Fibroblast of skin of right quadriceps (primary cell): ENCODE measurements around the gene AFG3L2.

Source experiments
- DNase-seq: peaks from one replicate; pipeline ENCODE4 v3.0.0-alpha.2; 2013

Gene AFG3L2

DNA sequence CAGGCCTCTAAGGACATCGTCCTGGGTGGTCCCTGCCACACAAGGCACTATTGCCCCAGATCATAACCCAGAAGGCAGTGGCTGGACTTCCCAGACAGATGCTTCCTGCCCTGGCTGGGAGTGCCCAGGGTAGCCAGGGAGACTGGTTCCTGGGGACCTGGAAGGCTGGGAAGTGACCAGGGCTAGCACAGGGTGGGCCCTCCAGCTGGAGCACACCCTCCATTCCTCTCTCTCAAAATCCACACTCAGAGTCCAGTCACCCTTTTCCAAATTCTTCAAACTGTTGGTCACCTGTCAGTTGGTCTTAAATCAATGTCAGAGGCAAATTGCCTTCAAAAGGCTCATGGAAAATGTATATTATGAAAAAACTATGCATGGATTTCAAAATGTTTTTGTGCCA lies 80.6 kb downstream of the AFG3L2 start:
- DNase-seq = peak; percentile 73

DNA sequence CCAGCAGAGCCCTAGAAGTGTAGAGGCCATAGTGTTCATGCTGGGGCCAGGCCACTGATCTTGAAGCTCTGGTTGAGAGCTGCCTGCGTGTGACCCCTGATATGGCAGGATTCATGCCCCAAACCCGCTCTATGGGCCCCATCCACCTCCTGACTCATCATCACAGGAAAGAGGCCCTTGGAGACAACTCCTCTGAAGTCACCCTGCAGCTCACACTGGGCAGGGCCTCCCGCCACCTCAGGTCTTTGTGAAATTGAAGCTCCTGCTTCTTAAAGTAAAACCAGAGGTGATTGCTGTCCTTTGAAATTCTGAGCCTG lies 81.0 kb downstream of the AFG3L2 start:
- DNase-seq = peak; percentile 66

DNA sequence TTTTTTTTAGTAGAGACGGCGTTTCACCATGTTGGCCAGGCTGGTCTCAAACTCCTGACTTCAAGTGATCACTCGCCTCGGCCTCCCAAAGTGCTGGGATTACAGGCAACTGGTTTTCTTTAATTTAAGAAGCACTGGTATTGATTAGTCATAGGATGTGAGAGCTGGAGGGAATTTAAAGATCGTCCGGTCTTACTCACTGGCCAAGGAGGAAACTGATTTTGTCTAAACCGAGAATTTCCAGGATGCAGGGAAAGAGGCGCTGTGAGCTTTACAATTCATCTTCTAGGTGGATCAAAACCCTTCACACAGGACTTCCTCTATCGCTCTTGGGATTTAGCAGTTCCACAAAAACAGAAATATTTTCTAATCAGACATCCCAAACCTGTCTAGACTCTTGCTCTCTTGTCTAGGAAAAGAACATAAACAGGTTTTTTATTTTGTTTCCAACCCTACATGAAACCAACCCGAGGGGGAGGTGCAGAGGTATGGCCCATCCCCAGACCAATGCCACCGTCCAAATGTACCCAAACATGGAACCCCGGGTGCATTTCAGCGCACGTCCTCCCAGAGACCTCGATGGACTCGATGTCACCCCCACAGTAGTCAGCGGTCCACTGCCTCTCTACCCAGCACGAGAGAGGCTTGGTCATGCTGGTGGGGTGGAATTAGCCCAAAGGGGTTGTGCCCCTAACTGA lies 81.5 kb downstream of the AFG3L2 start:
- peak; percentile 81 for DNase-seq

DNA sequence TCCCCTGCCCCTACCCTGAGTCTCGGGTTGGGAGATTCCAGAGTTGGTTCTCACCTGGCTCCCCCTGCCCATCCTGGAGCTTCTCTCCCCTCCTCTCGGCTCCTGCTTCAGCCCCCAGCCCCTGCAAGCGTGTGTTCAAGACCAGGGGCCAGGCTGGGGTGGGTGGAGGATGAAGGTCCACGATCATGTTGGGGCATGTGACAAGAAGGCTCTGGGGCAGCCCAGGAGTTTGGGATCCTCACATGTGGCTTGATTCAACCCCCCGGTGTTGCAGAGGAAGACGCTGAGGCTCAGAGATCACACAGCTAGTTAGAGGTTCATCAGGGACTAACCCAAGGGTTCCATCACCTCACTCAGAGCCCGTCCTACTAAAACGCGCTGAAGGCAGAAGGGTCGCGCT lies 83.2 kb downstream of the AFG3L2 start:
- DNase-seq = no peak

DNA sequence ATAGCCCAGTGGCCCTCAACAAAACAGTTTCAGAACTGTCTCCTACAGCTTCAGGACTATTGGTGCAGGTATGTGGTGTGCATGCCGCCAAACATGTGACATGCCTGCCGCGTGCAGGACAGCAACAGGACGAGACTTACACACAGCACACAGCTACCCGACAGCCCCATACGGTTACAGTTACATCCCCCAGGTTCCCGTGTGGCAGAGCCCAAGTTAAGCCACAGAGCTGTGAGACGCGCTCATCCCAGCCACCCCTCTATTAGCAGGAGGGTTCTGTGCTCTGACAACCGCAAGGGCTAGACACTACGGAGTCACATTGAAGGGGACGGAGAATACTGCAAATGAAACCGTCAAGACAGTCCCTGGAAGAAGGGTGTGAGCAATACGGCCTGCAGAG lies 85.3 kb downstream of the AFG3L2 start:
- no peak for DNase-seq

DNA sequence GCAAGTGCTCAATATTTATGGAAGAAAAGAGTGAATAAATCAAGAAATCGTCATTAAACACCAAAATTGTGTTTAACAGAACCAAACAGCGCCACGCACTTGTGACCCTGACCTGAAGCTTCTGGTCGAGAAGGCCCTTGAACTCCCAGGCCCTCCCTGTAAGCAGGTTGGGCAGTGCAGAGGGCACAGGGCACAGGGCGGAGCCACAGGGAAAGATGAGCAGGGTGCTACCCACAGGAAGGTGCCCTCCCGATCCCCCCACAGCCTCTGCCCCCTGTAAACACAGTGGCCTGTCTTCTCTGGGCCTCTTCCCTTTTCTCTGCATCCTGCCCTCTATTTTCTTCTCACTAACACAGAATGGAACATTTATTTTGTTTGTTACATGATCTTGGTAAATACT lies 85.9 kb downstream of the AFG3L2 start:
- no peak for DNase-seq

DNA sequence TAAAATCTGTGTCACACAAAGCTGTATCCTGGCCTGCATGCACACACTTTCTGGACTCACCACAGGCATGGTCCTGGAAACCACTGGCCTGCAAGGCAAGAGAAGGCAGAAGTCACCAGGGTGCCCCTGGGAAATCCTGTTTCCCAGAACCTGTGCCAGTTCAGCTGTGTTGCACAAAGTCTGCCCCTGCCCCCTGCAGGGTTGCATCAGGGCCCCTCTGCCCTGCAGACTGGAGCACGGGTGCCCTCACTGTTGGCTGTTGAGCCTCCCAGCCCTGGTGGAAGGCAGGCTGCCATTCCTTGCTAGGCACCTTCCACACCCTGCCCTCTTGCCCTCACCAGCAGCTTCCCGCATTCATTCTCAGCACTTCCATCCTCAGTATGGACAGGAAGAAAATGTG lies 86.9 kb downstream of the AFG3L2 start:
- DNase-seq = no peak

DNA sequence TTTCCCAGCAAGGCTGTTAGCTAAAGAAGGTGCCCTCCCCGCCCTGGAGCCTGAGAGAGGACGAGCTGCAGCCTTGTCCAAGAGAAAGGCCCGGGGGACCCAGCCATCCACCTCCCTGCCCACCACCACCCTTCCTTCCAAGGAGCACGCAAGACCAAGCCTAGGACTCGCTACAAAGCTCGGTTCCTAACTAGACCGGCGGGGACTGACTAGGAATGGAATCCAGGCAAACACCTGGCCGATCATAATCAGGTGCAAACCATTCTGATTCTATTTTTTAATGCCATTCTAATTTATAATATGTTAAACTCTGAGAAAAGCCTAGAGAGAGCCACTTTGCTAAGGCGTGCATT lies 88.6 kb downstream of the AFG3L2 start:
- no peak for DNase-seq

DNA sequence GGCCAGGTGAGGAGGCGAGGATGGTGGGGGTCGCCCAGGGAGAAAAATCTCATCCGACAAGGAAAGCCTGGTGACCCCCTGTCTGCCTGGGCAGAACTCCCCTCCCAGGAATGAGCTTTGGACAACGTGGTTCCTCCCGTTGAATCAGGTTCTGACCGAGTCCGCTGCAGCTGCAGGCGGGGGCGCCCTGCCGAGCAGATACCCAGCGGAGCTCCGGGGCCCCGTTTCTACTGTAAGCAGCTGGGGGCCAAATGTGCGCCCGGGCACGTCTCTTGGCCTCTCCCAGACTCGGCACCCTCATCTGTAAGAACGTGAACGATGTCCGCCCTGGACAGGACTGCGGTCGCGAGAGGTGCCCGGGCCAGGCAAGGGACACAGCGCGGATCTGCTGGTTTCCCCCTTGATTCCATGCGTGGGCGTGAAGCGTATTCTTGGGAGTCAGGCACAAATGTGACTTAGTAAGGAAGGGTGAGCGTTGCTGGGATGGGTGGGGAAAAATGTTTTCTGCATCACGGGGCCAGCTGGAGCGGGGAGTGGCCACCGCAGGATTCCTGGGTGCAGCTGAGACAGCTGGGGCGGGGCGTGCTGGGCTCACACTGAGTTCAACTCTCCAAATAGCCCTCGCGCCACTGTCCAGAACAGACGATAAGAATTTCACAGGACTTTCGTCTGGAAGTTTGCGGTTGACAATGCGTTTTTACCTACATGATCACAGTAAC lies 89.2 kb downstream of the AFG3L2 start:
- DNase-seq = peak; percentile 82

DNA sequence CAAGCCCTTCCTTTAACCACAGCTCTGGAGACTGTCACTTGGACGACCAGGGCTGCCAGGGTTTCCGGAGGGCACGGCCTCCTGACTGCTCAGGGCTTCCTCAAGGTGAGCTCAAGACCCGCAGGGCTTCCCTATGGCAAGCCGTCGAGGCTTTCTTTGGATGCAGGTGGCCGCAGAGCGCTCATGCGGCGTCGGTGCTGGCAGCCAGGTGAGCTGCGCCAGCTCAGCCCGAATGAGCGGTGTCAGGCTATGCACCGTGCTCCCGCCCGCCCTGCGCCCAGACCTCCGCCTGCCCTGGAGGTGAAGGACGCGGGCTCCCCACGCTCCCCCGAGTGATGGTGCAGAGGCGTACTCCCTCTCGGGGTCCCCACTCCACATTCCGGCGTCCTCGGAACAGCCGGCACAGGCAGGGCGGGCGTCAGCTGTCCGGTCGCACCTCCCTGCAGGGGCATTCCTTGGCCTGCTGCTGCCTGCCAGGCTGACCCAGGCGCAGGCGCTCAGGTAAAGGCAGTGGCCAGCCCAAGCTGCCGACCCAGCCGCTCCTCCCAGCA lies 89.8 kb downstream of the AFG3L2 start:
- DNase-seq = no peak

DNA sequence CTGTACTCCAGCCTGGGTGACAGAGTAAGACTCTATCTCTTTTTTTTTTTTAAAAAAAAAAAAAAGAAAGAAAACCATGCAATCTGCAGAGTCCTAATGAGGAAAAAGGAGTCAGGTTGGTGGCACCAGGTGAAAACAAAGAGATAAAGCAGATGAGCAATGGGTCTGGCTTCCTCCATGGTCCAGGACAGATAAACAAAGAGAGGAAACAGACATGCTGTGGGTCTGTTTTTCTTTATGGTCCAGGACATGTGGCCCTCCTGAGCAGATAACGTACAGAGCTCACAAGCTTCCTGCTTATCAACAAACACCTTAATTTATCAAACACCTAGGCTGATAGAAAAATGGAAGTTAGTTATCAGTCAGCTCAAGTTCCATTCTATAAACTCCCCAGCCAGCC lies 93.4 kb downstream of the AFG3L2 start:
- DNase-seq = no peak

DNA sequence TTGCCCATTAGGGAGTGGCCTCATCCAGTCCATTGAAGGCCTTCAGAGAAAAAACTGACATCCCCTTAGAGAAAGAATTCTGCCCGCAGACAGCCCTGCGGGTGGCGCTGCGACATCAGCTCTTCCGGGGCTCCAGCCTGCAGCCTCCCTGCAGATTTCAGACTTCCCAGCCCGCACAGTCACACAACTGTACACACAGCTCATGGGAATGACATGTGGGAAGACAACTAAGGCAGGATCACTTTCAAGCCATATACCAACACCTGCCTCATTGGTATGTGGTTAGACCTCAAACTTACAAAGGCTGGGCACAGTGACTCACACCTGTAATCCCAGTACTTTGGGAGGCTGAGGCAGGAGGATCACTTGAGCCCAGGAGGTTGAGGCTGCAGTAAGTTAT lies 93.8 kb downstream of the AFG3L2 start:
- DNase-seq = peak; percentile 59

DNA sequence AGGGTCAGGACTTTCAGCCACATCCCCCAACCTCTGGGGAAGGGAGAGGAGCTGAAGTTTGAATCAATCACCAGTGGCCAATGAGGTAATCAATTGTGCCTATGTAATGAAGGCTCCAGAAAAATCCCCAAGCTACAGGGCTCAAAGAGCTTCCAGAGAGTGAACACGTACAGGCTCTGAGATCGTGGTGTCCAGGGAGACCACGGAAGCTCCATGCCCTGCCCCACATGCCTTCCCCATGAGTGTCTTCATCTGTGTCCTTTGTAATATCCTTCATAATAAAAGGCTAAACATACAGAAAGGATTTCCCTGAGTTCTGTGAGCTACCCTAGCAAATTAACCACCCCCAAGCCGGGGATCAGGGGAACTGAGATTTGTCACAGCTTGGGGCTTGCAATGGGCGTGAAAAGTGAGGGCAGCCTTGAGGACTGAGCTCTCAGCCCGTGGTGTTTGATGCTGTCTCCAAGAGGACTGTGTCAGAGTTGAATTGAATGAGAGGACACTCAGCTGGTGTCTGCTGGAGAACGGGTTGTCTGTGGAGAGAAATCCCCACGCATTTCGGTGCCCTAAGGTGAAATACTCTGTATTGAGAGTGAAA lies 94.5 kb downstream of the AFG3L2 start:
- DNase-seq = peak; percentile 91

DNA sequence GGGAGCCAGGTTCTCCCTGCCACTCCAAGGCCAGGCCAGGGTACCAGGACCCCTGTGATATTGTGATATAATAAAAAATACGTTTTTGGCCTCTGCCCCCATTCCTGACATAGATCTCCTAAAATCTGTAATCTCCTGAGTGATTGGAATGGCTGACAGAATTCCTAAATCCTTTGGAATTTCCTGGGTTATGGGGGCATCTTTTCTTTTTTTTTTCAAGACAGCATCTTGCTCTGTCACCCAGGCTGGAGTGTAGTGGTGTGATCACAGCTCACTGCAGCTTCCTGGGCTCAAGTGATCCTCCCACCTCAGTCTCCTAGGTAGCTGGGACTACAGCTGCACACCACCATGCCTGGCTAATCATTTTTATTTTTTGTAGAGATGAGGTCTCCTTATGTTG lies 95.2 kb downstream of the AFG3L2 start:
- DNase-seq = peak; percentile 48

DNA sequence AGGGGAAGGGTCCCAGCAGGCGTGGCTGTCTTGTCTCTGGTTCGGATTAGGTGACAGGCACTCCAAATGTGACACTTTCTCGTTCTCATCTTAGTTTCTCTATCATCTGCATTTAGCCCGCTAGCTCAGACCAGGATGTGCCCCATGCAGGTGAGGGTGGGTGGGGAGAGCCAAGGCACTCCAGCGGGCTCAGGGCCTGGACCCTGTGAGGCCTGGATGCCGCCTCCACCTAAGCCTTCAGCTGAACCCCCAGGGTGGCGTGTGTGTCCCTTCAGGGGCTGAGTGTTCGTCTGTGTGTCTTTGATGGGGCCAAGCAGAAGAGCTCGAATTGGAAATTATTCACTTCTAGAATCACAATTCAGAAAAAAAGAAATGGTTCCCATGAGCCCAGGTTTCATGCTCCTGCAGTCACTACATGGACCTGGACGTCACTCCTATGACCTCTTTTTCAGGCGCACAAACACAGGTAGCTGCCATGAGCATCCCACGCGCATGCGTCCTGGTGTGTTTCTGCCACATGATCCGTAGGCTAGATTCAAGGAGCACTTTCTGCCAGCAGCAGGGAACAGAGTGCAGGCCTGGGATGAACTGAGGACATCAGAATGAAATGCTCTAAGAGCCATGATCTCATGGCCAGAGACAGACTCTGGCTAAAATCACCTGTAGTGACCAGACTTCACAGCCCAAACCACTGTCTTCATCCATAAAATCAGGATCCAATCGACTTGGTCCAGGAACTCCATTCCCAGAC lies 97.1 kb downstream of the AFG3L2 start:
- no peak for DNase-seq
